ENCODE data around the gene ANTXRL. TPM values are rescaled to one million over a fixed set of nuclear protein-coding genes. Genes with fewer than 3 reads are reported as not detected.
"Not testable (repeated sequence)": the region's sequence is repeated elsewhere in the genome, so short reads cannot be mapped to it uniquely, and the experiment has no call there.

The ANTXRL gene
- not detected in 2 replicates for total RNA-seq (2014; rRNA removed; shearing (Covaris generic))

DNA sequence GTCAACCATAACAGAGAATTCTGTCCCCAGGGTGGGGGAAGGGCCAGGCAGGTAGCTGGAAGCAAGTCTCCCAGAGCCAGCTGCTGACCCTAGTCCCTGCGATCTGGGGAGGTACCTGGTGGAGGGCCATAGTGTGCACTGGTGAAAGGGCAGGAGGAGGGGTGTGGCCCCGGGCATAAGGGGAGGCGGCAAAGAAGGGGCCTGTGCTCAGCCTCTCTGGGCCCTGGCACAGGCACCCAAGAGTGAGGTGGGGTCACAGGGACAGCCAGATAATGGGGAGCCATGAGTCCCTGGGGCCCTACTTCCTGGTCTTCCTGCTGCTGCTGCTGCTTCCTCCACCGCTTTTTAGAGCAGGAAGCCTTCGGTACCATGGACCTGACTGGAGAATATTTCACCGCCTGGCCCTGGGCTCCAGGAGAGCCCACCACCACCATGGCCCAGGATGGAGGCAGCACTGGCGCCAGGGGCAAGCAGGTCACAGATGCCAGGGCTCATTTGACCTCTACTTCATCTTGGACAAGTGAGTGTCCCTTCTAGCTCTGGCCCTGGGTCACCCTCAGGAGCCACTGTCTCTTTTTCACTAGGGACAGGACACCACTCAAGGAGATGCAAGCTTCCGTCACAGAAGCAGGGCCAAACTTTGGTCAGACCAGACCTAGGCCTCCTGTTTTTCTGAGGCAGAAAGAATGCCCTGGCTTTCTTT lies at the start of gene ANTXRL:
TSS of gene ANTXRL (plus strand) at position 7 of the 703 bp plus-strand sequence. CDS start at position 273, 266 bp downstream.
- no peak for DNase-seq (ENCODE audit: low spot score)

DNA sequence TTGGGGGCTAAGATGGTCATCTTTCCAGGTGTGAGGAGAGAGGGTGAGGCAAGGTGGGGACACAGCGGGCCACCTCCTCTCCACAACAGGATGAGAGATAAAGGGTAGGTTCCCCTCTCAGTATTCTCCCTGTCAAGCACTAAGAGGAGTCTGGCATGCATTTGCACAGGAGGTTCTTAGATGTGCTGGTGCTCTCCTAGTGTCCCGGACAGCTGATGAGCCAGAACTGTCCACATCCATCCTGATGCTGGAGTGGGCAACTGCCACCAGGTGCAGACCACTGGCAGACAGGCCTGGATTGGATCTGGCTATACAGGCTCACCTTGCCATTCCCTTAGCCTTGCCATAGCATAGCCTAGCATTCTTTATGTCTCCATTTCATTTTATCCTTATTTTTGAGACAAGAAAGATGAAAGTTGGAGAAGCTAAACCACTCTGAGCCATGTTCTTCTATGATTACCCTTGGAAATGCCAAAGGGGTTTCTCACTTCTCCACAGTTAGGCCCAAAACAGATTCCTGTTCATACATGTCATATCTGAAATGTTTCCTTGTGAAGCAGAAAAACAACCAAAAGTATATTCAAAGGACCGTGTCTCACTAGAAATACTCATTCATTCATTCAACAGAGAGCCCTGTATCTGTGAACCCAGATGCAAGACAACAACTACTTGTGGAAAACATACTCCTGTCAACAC lies 48.8 kb upstream of the ANTXRL start:
- no peak for DNase-seq (ENCODE audit: low spot score)

DNA sequence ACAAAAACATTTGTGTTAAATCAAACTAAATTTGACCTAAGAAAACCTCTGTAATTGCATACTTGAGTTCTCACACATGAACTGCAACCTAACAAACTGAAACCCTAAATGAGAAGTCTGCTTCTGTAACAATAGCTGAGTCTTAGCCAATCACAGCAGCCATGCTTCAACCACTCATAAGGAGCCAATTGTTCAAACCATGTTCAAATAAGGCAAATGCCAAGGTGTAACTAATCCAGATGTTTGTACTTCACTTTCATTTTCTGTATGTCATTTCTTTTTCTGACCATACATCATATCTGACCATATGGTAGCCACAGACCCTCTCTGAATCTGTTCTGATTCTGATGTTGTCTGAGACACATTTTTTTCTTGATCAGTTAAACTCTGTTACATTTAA lies 47.5 kb upstream of the ANTXRL start:
- no peak for DNase-seq (ENCODE audit: low spot score)

- DNase-seq (ENCODE audit: low spot score) = no peak
These were observed 46.7 kb upstream of the ANTXRL start for GRCh38 chr10:46239993-46240683.

DNA sequence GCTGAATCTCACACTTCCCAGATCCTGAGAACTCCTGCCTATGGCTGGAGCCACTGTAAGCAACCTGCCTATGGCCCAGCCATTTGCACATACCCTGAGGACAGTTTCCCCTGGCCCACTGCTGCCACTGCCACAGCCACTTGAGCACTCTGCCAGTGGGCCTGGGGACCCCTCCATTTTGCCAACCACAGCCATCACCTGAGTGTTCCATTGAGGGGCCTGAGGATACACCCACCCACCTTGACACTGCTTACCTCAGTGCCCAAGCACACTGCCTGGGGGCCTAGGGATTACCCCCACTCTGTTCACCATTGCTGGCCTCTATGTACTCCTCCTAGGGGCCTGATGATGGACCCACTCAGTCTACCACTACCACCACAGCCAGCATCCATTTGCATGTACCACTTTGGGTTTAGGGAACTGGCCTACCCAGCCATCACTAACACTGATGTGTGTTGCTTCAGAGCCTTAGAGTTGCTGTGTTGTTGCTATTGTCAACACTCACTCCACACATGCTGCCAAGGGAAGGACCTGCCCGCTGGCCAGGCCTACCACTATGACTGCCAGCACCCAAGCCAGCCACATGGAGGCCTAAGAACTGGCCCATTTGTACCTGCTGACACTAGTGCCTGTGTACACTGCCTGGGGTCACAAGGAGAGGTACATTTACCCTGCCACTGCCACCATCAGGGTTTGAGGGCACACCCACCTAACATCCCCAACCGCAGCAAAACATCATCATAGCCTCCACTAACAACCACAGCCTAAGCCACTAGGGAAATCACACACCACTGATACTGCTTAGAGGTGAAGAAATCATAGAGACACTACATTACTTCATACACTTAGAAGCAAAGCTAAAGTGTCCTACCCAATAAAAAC lies 45.9 kb upstream of the ANTXRL start:
- no peak for DNase-seq (ENCODE audit: low spot score)

GRCh38 chr10:46245381-46245900 lies 41.4 kb upstream of the ANTXRL start:
- DNase-seq (ENCODE audit: low spot score) = no peak

GRCh38 chr10:46246400-46247180 lies 40.2 kb upstream of the ANTXRL start:
- not testable (repeated sequence) for DNase-seq (ENCODE audit: low spot score)

DNA sequence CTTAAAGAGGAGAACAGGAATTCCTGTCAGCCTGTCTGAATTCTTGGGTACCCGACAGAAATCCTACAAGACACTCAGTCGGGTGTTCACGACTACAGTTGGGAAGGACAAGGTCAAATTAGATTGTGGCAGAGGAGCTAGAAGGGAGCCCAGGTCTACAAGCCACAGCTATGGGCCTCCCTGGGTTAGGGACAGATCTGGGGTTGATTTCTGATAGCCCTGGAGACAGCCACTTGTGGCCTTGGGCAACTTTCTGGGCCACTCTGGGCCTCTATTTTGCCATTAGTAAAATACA lies 39.7 kb upstream of the ANTXRL start:
- no peak for DNase-seq (ENCODE audit: low spot score)

DNA sequence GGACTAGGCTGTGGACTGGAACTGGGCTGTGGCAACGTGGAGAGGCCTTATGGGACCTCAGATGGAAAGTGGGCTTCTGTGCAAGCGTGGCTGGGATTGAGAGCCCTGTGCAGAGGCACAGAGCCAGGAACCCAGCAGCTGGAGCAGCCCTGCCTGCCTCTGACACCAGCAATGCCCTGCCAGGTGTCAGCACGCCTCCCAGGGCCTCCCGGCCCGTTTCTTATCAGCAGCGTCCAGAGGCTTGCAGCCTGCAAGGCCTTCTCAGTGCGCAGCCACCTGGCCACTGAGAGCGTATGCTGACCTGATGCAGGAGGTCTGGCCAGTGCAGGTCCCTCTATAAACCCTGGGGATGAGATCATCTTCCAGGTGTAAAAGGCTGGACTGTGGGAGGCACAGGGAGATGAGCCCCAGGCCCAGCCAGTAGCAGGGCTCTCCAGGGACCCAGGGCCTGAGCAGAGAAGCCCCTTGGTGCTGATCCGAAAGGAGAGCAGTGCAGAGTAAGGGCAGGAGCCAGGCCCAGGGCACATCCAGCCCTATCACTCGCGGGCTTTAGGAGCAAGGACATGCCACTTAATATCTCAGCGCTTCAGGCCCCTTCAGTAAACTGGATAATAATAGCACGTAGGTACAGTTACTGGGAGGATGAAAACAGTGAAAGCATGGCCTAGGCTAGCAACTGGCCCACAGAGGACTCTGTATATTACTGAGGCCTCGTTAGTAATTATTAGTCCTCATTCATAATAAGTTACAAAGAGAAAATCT lies 38.8 kb upstream of the ANTXRL start:
- DNase-seq (ENCODE audit: low spot score) = no peak

DNA sequence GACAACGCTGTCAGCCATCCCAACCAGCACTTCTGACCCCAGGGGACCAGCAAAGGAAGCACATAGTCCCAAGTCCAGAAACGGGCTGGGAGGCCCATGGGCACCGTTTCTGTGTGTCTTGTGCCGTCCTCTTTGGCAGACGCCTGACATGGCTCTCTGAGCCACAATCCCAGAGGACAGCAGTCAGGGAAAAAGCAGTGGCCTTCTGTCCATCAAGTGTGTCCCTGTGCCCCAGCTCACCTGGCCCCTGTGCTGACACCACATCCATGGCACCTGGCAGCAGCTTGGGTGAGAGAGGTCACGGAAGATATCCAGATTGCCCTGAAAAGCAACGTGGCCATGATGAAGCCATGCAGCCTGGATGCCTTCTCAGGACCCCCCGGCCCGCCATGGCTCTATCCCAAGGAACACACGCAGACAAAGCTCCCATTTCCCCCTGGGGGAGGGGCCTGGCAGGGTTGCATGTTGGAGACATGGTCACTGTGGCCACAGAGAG lies 38.1 kb upstream of the ANTXRL start:
- no peak for DNase-seq (ENCODE audit: low spot score)

DNA sequence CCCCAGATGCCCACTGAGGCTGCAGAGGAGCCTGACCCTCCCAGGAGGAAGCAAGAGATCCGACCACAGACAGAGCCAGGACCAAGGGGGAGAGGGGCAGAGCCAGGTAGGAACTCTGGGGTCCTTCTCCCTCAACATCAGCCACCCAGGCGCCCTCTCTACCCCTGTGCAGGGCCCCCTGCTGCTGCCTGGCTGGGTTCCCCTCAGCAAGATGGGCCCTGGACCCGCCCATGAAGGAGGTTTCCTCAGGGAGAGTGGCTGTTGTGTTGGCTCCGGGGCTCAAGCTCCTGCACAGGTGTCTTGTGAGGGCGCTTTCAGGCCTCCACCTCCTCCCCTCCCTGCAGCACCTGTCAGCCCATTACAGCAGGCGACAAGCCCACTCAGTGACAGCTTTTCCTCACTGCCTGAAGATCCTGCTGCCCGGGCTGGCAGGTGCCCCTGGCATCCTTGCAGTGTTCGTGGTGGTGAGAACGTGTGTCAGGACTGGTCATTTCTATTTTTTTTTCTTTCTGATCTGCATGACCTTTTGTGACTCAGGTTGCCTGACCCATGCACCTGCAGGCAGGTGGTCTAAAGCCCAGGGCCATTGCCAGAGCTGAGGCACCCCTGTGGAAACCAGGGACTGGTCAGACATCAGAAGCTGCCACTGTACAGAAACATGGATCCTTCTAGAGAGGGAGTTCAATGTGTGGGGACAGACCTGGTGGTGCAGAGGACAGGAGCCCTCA lies 37.0 kb upstream of the ANTXRL start:
- not testable (repeated sequence) for DNase-seq (ENCODE audit: low spot score)

- DNase-seq (ENCODE audit: low spot score) = no peak
These were observed 36.3 kb upstream of the ANTXRL start for GRCh38 chr10:46250481-46250880.

- no peak for DNase-seq (ENCODE audit: low spot score)
These were observed 35.6 kb upstream of the ANTXRL start for GRCh38 chr10:46250898-46251856.

DNA sequence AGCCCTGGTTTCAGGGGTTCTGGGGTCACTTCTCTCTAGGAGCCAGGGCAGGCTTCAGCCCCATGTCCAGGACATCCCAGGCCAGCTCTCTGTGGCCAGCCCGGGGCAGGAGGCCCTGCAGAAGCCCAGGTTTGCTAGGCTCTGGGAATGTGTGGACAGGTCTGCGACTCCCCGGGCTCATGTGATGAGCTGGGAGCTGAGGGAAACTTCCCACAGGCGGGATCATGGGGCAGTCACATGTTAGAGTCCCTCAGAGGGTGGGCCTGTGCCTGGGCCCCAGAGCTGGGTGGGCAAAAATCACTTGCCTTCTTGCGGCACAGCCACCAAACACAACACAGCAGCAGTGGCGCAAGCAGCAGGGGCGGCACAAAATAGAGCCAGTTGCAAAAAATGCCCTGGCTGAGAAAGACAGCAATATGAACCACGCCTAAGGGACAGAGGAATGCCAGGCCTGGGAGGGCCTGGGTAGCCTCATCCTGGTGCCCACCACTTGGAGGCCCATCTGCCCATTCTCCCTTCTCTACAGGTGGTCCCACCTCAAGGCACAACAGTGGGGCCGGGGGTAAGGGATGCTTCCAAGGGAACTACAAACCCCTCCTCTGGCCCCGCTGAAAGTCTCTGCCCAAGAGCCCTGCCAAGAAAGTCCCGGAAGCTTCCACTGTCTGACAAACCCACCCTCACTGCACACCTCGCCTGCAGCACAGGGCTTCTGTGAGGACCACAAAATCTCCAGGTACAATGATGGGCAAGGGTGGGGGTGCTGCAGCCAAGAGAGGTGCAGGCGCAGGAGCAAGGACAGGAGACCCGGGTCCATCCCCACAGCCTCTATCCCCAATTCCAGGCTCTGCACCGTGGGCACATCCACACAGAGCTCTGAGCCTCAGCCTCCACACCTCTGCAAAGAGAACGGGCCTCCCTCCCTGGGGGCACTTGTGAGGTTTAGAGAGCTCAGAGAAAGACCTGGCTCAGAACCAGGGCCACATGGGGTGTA lies 34.6 kb upstream of the ANTXRL start:
- no peak for DNase-seq (ENCODE audit: low spot score)

GRCh38 chr10:46253076-46254006 lies 33.5 kb upstream of the ANTXRL start:
- no peak for DNase-seq (ENCODE audit: low spot score)

- no peak for DNase-seq (ENCODE audit: low spot score)
These were observed 32.8 kb upstream of the ANTXRL start for GRCh38 chr10:46254007-46254383.
